Endometrial microvascular endothelial cells (primary cell): ENCODE results near the gene JAK3. TPM values are rescaled to one million over a fixed set of nuclear protein-coding genes. Genes with fewer than 3 reads are reported as not detected.
"Not testable (repeated sequence)": the region's sequence is repeated elsewhere in the genome, so short reads cannot be mapped to it uniquely, and the experiment has no call there.

Experiments used
- in situ Hi-C: cut with HindIII; loops from 2 replicates; pipeline ENCODE4 v1.10.0; 2017; ENCODE audit warnings: low sequenced_read_pairs, low pct_unique_long_range_greater_than_20kb; ENCODE audit errors: inconsistent ontology term
- total RNA-seq: library from RNA; depleted of rRNA; stranded (reverse); fragments of >200 nt; gene quantifications from one replicate; pipeline ENCODE4 v1.2.3, GENCODE V29; 2015; ENCODE audit errors: inconsistent ontology term

The JAK3 gene
- total RNA-seq, 1 donor from 2014 or later: 4.5 TPM

GRCh38 chr19:17790059-17790780 lies 57.6 kb downstream of the JAK3 start:
- in situ Hi-C loops: no loop called here

GRCh38 chr19:17788632-17789031 lies 59.1 kb downstream of the JAK3 start:
- in situ Hi-C loops: no loop called here

- in situ Hi-C loops: no loop called here
Measured at GRCh38 chr19:17787274-17787913, 60.4 kb downstream of the JAK3 start.

GRCh38 chr19:17784201-17785008 lies 63.4 kb downstream of the JAK3 start:
- in situ Hi-C loops: no loop called here

GRCh38 chr19:17783721-17784120 lies 64.1 kb downstream of the JAK3 start:
- in situ Hi-C loops: not testable (repeated sequence)

- in situ Hi-C loops: no loop called here
Measured at GRCh38 chr19:17780781-17781180, 67.0 kb downstream of the JAK3 start.

GRCh38 chr19:17778968-17779929 lies 68.5 kb downstream of the JAK3 start:
- in situ Hi-C loops: no loop called here

- in situ Hi-C loops: no loop called here
Measured at GRCh38 chr19:17778251-17778967, 69.4 kb downstream of the JAK3 start.

GRCh38 chr19:17777840-17778239 lies 69.9 kb downstream of the JAK3 start:
- in situ Hi-C loops: not testable (repeated sequence)

- in situ Hi-C loops: no loop called here
Measured at GRCh38 chr19:17775991-17776803, 71.6 kb downstream of the JAK3 start.

- in situ Hi-C loops: no loop called here
Measured at GRCh38 chr19:17775245-17775927, 72.4 kb downstream of the JAK3 start.

Other genes starting within 250 kb of the JAK3 start
- 0.09 TPM for gene UNC13A, start 159.6 kb downstream of the JAK3 start, total RNA-seq
- gene MAP1S, start 128.5 kb downstream of the JAK3 start, total RNA-seq: 33.6 TPM
- 3.0 TPM for gene FCHO1, start 96.5 kb downstream of the JAK3 start, total RNA-seq
- gene B3GNT3, start 52.8 kb downstream of the JAK3 start, total RNA-seq: not detected
- not detected for gene INSL3, start 26.5 kb downstream of the JAK3 start, total RNA-seq
- 1,241 TPM for gene RPL18A, start 11.9 kb upstream of the JAK3 start, total RNA-seq
- gene SLC5A5, start 24.0 kb upstream of the JAK3 start, total RNA-seq: not detected
- gene CCDC124, start 85.0 kb upstream of the JAK3 start, total RNA-seq: 87.6 TPM
- gene KCNN1, start 119.1 kb upstream of the JAK3 start, total RNA-seq: not detected
- 26.1 TPM for gene ARRDC2, start 160.2 kb upstream of the JAK3 start, total RNA-seq
- gene IL12RB1, start 239.0 kb upstream of the JAK3 start, total RNA-seq: 0.74 TPM
- 4.2 TPM for gene MAST3, start 249.8 kb upstream of the JAK3 start, total RNA-seq